Measurements from ENCODE around the gene LRIG1.

LRIG1 gene

GRCh38 chr3:66485291-66485968 lies 15.4 kb downstream of the LRIG1 start:
- DNase-seq, result no peak

GRCh38 chr3:66484106-66484844 lies 16.5 kb downstream of the LRIG1 start:
- no peak for DNase-seq

- DNase-seq, result no peak
Observed at GRCh38 chr3:66483409-66483906, 17.4 kb downstream of the LRIG1 start.

- no peak for DNase-seq
Observed at GRCh38 chr3:66483006-66483405, 17.8 kb downstream of the LRIG1 start.

- DNase-seq, result no peak
Observed at GRCh38 chr3:66482018-66482404, 18.8 kb downstream of the LRIG1 start.

- no peak for DNase-seq
Observed at GRCh38 chr3:66481071-66482017, 19.5 kb downstream of the LRIG1 start.

GRCh38 chr3:66480666-66481065 lies 20.2 kb downstream of the LRIG1 start:
- DNase-seq, result no peak

- DNase-seq, result no peak
Observed at GRCh38 chr3:66479532-66479947, 21.3 kb downstream of the LRIG1 start.

GRCh38 chr3:66478960-66479359 lies 21.9 kb downstream of the LRIG1 start:
- DNase-seq, result no peak

- no peak for DNase-seq
Observed at GRCh38 chr3:66477856-66478255, 23.0 kb downstream of the LRIG1 start.

GRCh38 chr3:66476852-66477381 lies 23.9 kb downstream of the LRIG1 start:
- no peak for DNase-seq

- no peak for DNase-seq
Observed at GRCh38 chr3:66475386-66476020, 25.3 kb downstream of the LRIG1 start.

GRCh38 chr3:66473692-66474091 lies 27.1 kb downstream of the LRIG1 start:
- no peak for DNase-seq

GRCh38 chr3:66473181-66473580 lies 27.6 kb downstream of the LRIG1 start:
- DNase-seq, result no peak

- DNase-seq, result no peak
Observed at GRCh38 chr3:66472313-66473134, 28.3 kb downstream of the LRIG1 start.

GRCh38 chr3:66470956-66471686 lies 29.7 kb downstream of the LRIG1 start:
- no peak for DNase-seq

GRCh38 chr3:66470285-66470684 lies 30.5 kb downstream of the LRIG1 start:
- DNase-seq, result no peak

GRCh38 chr3:66469220-66469640 lies 31.6 kb downstream of the LRIG1 start:
- no peak for DNase-seq

- no peak for DNase-seq
Observed at GRCh38 chr3:66467996-66468735, 32.7 kb downstream of the LRIG1 start.

Measured in NCI-H187 treated with DMSO at 0.1 percent for 48 hours (cell line).